HG02642 (cell line): ENCODE measurements around the gene ARHGAP22.

Source experiments
- ATAC-seq: cut with Tn5 transposase; IDR thresholded peaks from one replicate; pipeline ENCODE4 v1.9.1; 2021; ENCODE audit warnings: mild to moderate bottlenecking; ENCODE audit not compliant: unreplicated experiment, poor library complexity

ARHGAP22 gene

GRCh38 chr10:48503293-48503911, 101.5 kb downstream of the ARHGAP22 start:
- no peak for ATAC-seq

GRCh38 chr10:48502791-48503190, 102.1 kb downstream of the ARHGAP22 start:
- ATAC-seq = no peak

- ATAC-seq = no peak
Measured at GRCh38 chr10:48501787-48502771, 102.8 kb downstream of the ARHGAP22 start.

GRCh38 chr10:48501226-48501625, 103.6 kb downstream of the ARHGAP22 start:
- no peak for ATAC-seq

GRCh38 chr10:48500771-48501170, 104.1 kb downstream of the ARHGAP22 start:
- ATAC-seq = no peak

- no peak for ATAC-seq
Measured at GRCh38 chr10:48498940-48499510, 105.8 kb downstream of the ARHGAP22 start.

GRCh38 chr10:48497780-48498770, 106.8 kb downstream of the ARHGAP22 start:
- ATAC-seq = no peak

GRCh38 chr10:48496831-48497779, 107.8 kb downstream of the ARHGAP22 start:
- no peak for ATAC-seq

GRCh38 chr10:48496105-48496830, 108.6 kb downstream of the ARHGAP22 start:
- no peak for ATAC-seq

GRCh38 chr10:48495282-48496045, 109.4 kb downstream of the ARHGAP22 start:
- no peak for ATAC-seq

GRCh38 chr10:48494611-48495010, 110.3 kb downstream of the ARHGAP22 start:
- no peak for ATAC-seq

- ATAC-seq = no peak
Measured at GRCh38 chr10:48494073-48494472, 110.8 kb downstream of the ARHGAP22 start.

GRCh38 chr10:48493083-48493871, 111.6 kb downstream of the ARHGAP22 start:
- no peak for ATAC-seq

- no peak for ATAC-seq
Measured at GRCh38 chr10:48492201-48492600, 112.7 kb downstream of the ARHGAP22 start.

GRCh38 chr10:48491392-48492139, 113.3 kb downstream of the ARHGAP22 start:
- no peak for ATAC-seq

GRCh38 chr10:48490946-48491345, 113.9 kb downstream of the ARHGAP22 start:
- ATAC-seq = no peak
